ENCODE results near the gene TVP23C. TPM values are rescaled to one million over a fixed set of nuclear protein-coding genes. Genes with fewer than 3 reads are reported as not detected.
A peak's percentile ranks its signal among the peaks of the same experiment; 100 is the strongest.

The TVP23C gene
- total RNA-seq, 1 experiment from 2014 or later: 16.9 TPM

DNA sequence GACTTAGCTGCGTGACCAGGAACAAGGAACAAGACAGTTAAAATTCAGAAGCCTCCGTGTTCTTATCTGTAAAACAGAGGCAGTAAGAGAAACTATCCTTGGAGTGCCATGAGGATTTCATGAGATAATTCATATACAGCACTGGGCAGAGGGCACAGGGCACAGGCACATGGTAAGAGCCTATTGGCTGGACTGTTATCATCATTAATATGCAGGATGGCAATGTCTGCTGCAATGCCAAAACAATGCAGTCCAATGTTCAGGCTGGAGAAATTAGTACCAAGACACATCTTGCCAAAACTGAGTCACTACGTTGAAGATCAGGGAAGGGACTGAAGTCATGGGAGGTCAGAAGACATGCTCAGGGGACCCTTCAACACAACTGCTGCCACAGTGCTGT, 109.5 kb downstream of the TVP23C start:
- no peak overlapping the region for H3K23ac ChIP-seq (ENCODE audit: insufficient read length, low read depth, low read length)
- no peak overlapping the region for H2AK5ac ChIP-seq (ENCODE audit: insufficient read length, low read length)
- no peaks in the 10 kb centered on the region for H3K4me1 ChIP-seq (ENCODE audit: insufficient read depth, low read length)
- Mint-ChIP-seq H3K4me3 (no peak overlapping the region), H3K9me3 (peaks cover 0 to 7% of the 10 kb centered on the region in 2 experiments; a peak in 3 of 5 replicates), H3K4me1 (no peaks in the 10 kb centered on the region), H3K27ac (peak overlapping the region in 1 of 3 experiments; percentile 53; a peak in 1 of 7 replicates), H3K27me3 (ENCODE audit: low read depth) (no peaks in the 10 kb centered on the region), H3K36me3 (ENCODE audit: insufficient read depth in 1 of 3, low read depth in 3 of 3) (peaks cover 18 to 20% (median 19%) of the 10 kb centered on the region in 3 experiments)
- no peaks in the 10 kb centered on the region for H3K9me3 ChIP-seq (ENCODE audit: control insufficient read depth, low read depth, low read length)
- no peaks in the 10 kb centered on the region for H3K79me2 ChIP-seq (ENCODE audit: insufficient read depth, low read length)
- H3K18ac ChIP-seq (ENCODE audit: insufficient read length, low read depth, low read length): no peak overlapping the region
- H3K27ac ChIP-seq (ENCODE audit: insufficient read length, low read depth, low read length): no peak overlapping the region
- no peak overlapping the region for H2BK12ac ChIP-seq (ENCODE audit: insufficient read length, low read depth, low read length)
- no peak overlapping the region for H3T11ph ChIP-seq (ENCODE audit: low read length)
- no peak overlapping the region for H2BK20ac ChIP-seq (ENCODE audit: low read depth, low read length, poor library complexity, severe bottlenecking)
- no peak overlapping the region for H2AFZ ChIP-seq (ENCODE audit: low read length)
- H3K79me1 ChIP-seq (ENCODE audit: insufficient read depth, low read depth, low read length, poor library complexity, severe bottlenecking): no peaks in the 10 kb centered on the region
- DNase-seq: no peak
- H3K4ac ChIP-seq (ENCODE audit: low read depth, low read length): no peak overlapping the region
- H4K91ac ChIP-seq (ENCODE audit: insufficient read length, low read depth, low read length): no peak overlapping the region
- no peak overlapping the region for H4K5ac ChIP-seq (ENCODE audit: insufficient read length, low read depth, low read length)
- H2BK15ac ChIP-seq (ENCODE audit: low read depth, low read length): no peak overlapping the region
- no peaks in the 10 kb centered on the region for H3K27me3 ChIP-seq (ENCODE audit: insufficient read depth, low read length)
- H2BK120ac ChIP-seq (ENCODE audit: low read depth, low read length, poor library complexity, severe bottlenecking): no peak overlapping the region
- TF ChIP-seq, protein P1, sequence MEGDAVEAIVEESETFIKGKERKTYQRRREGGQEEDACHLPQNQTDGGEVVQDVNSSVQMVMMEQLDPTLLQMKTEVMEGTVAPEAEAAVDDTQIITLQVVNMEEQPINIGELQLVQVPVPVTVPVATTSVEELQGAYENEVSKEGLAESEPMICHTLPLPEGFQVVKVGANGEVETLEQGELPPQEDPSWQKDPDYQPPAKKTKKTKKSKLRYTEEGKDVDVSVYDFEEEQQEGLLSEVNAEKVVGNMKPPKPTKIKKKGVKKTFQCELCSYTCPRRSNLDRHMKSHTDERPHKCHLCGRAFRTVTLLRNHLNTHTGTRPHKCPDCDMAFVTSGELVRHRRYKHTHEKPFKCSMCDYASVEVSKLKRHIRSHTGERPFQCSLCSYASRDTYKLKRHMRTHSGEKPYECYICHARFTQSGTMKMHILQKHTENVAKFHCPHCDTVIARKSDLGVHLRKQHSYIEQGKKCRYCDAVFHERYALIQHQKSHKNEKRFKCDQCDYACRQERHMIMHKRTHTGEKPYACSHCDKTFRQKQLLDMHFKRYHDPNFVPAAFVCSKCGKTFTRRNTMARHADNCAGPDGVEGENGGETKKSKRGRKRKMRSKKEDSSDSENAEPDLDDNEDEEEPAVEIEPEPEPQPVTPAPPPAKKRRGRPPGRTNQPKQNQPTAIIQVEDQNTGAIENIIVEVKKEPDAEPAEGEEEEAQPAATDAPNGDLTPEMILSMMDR (conservative IDR thresholded peaks at IDR 0.05): no peak
- H3K14ac ChIP-seq (ENCODE audit: insufficient read depth, low read length): no peak overlapping the region
- WGBS (ENCODE audit: extremely low coverage, insufficient read length, low lambda C conversion rate): no CpG with 5 or more reads among the region's 3 CpGs
- no peak overlapping the region for H3K56ac ChIP-seq (ENCODE audit: insufficient read length, low read depth, low read length)
- H3K9ac ChIP-seq (ENCODE audit: extremely low read depth, insufficient read length, low read length): no peak overlapping the region
- no peak overlapping the region for H4K8ac ChIP-seq (replicated peaks; ENCODE audit: insufficient read length, low read depth, low read length)
- no peak overlapping the region for H3K4me2 ChIP-seq (ENCODE audit: insufficient read depth, insufficient read length, low read length)
- H4K20me1 ChIP-seq (ENCODE audit: control insufficient read depth, insufficient read depth, insufficient read length): no peaks in the 10 kb centered on the region
- no peaks in the 10 kb centered on the region for H3K23me2 ChIP-seq (ENCODE audit: insufficient read length, low read depth, low read length, poor library complexity, severe bottlenecking)
- no peak overlapping the region for H2BK5ac ChIP-seq (ENCODE audit: insufficient read length, low read length)

Data from H9 (cell line).